Activated CD8-positive, alpha-beta memory T cell treated with anti-CD3 and anti-CD28 coated beads, Interleukin-2, amount 50 U/mL, for 48 hours (primary cell): ENCODE data around the gene CAND1.

Experiments used
- DNase-seq: peaks from one replicate; pipeline ENCODE4 v3.0.0-alpha.2; 2020

CAND1 gene

DNA sequence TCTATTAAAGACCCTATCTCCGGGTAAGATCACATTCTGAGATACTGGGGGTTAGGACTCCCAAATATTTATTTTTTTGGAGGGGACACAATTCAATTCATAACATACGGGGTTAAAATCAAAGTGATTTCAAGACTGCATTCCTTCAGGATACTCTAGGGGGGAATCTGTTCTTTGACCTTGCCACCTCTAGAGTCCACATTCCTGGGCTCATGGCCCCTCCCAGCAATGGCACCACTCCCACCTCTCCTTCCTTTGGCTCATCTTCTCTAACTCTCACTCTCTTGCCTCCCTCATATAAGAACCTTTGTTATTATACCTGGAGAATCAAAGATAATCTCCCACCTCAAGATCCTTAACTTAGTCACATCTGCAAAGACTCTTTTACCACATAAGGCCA is 79.5 kb downstream of the CAND1 start:
- DNase-seq, result no peak

- DNase-seq, result no peak
Observed at GRCh38 chr12:67352682-67353081, 83.5 kb downstream of the CAND1 start.

- no peak for DNase-seq
Observed at GRCh38 chr12:67354322-67354721, 85.2 kb downstream of the CAND1 start.

GRCh38 chr12:67354966-67355365 is 85.8 kb downstream of the CAND1 start:
- DNase-seq, result no peak

- DNase-seq, result no peak
Observed at GRCh38 chr12:67355428-67356379, 86.5 kb downstream of the CAND1 start.

- DNase-seq, result no peak
Observed at GRCh38 chr12:67356380-67356774, 87.2 kb downstream of the CAND1 start.

GRCh38 chr12:67357376-67358125 is 88.4 kb downstream of the CAND1 start:
- no peak for DNase-seq

- DNase-seq, result no peak
Observed at GRCh38 chr12:67358781-67359338, 89.7 kb downstream of the CAND1 start.

GRCh38 chr12:67362526-67362925 is 93.4 kb downstream of the CAND1 start:
- no peak for DNase-seq

DNA sequence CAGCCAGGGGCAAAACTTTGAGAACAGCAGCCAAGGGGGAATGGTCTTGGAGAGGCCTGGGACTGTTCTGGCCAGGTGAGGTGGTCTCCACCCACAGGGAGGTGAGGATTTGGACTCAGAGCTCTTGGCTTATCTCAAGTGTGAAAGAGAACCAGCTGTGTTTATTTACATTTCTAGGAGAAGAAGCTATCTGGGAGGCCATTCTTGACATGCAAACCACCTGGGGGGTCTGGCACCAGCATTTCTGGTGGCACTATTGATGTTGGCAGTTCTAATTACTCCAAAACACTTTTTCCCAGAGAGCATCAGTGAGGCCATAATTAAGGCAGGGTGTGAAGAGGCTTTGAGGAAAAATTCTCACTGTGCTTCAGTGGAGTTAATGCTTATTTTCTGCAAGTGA is 95.1 kb downstream of the CAND1 start:
- DNase-seq, result no peak

DNA sequence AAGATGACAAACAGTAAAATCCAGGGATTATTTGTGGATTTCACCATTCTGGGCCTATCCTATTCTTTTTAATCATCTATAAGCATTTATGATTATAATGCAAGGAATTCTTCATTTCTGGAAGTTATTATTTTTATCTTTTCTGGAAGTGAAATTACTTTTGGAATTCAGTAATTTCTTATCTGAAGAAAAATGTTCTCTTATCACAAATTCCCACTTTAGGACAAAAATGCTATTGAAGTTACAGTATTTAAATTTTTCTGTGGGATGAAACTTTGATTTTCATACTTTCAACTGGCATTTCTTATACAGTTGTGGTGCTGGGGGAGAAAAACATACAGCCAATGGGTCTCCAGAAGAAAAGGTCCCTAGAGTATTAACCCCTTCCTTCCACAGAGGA is 96.0 kb downstream of the CAND1 start:
- DNase-seq, result no peak

- DNase-seq, result no peak
Observed at GRCh38 chr12:67367843-67368242, 98.7 kb downstream of the CAND1 start.
